HCT116 (cell line): ENCODE results near the gene DOCK4. TPM values are rescaled to one million over a fixed set of nuclear protein-coding genes. Genes with fewer than 3 reads are reported as not detected.

Experiments used
- ATAC-seq: fragments of 200-7000 bp; cut with Tn5 transposase; 2 replicates; pipeline ENCODE4 v1.9.1; 2020; ENCODE audit warnings: mild to moderate bottlenecking, moderate library complexity
- BruUV-seq: library from RNA; stranded (reverse); fragments of 400-500 nt; replicated peaks from 2 replicates; lab custom pipeline; 2021; lab: Mats Ljungman, UMichigan
- CTCF ChIA-PET: fragments of 300-600 bp; sonication (Branson Sonifier 250); formaldehyde crosslinking; loops from one replicate; lab custom pipeline; 2021; ENCODE audit warnings: antibody characterized with exemption; lab: Charles Lee
- POLR2A ChIA-PET: fragments of 300-600, 350-600 bp; sonication (Branson Sonifier 250); formaldehyde crosslinking; loops from one replicate; lab custom pipeline; 2021; ENCODE audit warnings: antibody characterized with exemption; lab: Charles Lee
- RAD21 ChIA-PET, 2 experiments: fragments of 300-600 bp; sonication (Branson Sonifier 250); formaldehyde crosslinking; loops; one replicate each; lab custom pipeline; 2023; ENCODE audit warnings: low total read pairs in 2 of 2; ENCODE audit not compliant: uncharacterized antibody in 2 of 2, unreplicated experiment in 2 of 2, low non-redundant PET in 1 of 2; lab: Charles Lee
- DNase-seq: peaks from one replicate; pipeline ENCODE4 v3.0.0-alpha.2; 2010; ENCODE audit warnings: low read depth, low spot score
- H2AFZ ChIP-seq: fragments of 200-600 bp; shearing (Covaris generic), sonication (generic); 2 replicates; pipeline ENCODE4 v1.6.1; 2017; ENCODE audit warnings: low read depth, mixed run types, mixed read lengths, antibody characterized with exemption, low read length; ENCODE audit not compliant: poor library complexity, severe bottlenecking
- H3K27ac ChIP-seq: 2 replicates; pipeline ENCODE4 v1.5.1; 2012; ENCODE audit warnings: low read depth, low read length
- H3K27me3 ChIP-seq: fragments of 200-600 bp; sonication (generic); 2 replicates; pipeline ENCODE4 v1.6.1; 2016; ENCODE audit warnings: mixed run types, low read length, mixed read lengths; ENCODE audit not compliant: insufficient read depth
- H3K36me3 ChIP-seq, 2 experiments: fragments of 200-500 bp in 1 of 2; fragments of 200-600 bp in 1 of 2; sonication (Bioruptor generic) in 1 of 2; sonication (generic) in 1 of 2; 2 replicates each; pipeline versions ENCODE4 v1.5.1 to v1.6.1; 2014 to 2016; ENCODE audit warnings: low read length in 2 of 2, inconsistent platforms in 1 of 2, mixed read lengths in 1 of 2, mixed run types in 1 of 2; ENCODE audit not compliant: insufficient read depth in 2 of 2, control insufficient read depth in 1 of 2
- H3K4me1 ChIP-seq, 2 experiments: fragments of 200-600 bp in 1 of 2; sonication (generic) in 1 of 2; 2 replicates each; pipeline versions ENCODE4 v1.5.1 to v1.6.1; 2012 to 2017; ENCODE audit warnings: low read length in 2 of 2, inconsistent platforms in 1 of 2, mild to moderate bottlenecking in 1 of 2, mixed read lengths in 1 of 2, mixed run types in 1 of 2, moderate library complexity in 1 of 2; ENCODE audit not compliant: insufficient read depth in 2 of 2, control insufficient read depth in 1 of 2
- H3K4me2 ChIP-seq: fragments of 200-600 bp; sonication (generic); 2 replicates; pipeline ENCODE4 v1.6.1; 2017; ENCODE audit warnings: mixed run types, low read length, mixed read lengths
- H3K4me3 ChIP-seq, 2 experiments: fragments of 200-600 bp in 1 of 2; sonication (generic) in 1 of 2; replicated peaks in 1 of 2; 2 replicates each; pipeline ENCODE4 v1.5.1; 2011 to 2016; ENCODE audit warnings: low read length in 2 of 2, control low read depth in 1 of 2, low read depth in 1 of 2, mild to moderate bottlenecking in 1 of 2, mixed read lengths in 1 of 2, mixed run types in 1 of 2
- H3K79me2 ChIP-seq: fragments of 200-600 bp; sonication (generic); 2 replicates; pipeline ENCODE4 v1.6.1; 2017; ENCODE audit warnings: mild to moderate bottlenecking, mixed run types, low read length, moderate library complexity, mixed read lengths; ENCODE audit not compliant: insufficient read depth
- H3K9ac ChIP-seq: fragments of 200-600 bp; sonication (generic); 2 replicates; pipeline ENCODE4 v1.6.1; 2016; ENCODE audit warnings: low read length, mixed read lengths
- H3K9me2 ChIP-seq: fragments of 200-600 bp; sonication (generic), shearing (Covaris generic); 2 replicates; pipeline ENCODE4 v1.6.1; 2017; ENCODE audit warnings: mixed run types, mild to moderate bottlenecking, moderate library complexity; ENCODE audit not compliant: insufficient read depth
- H3K9me3 ChIP-seq, 2 experiments: fragments of 200-500 bp in 1 of 2; fragments of 200-600 bp in 1 of 2; sonication (Bioruptor generic) in 1 of 2; sonication (generic) in 1 of 2; 2 replicates each; pipeline ENCODE4 v1.6.1; 2014 to 2017; ENCODE audit warnings: low read length in 2 of 2, mixed read lengths in 2 of 2, inconsistent platforms in 1 of 2, low read depth in 1 of 2, mild to moderate bottlenecking in 1 of 2, mixed run types in 1 of 2, moderate library complexity in 1 of 2; ENCODE audit not compliant: control insufficient read depth in 1 of 2, insufficient read depth in 1 of 2
- H4K20me1 ChIP-seq: fragments of 200-600 bp; sonication (generic), shearing (Covaris generic); 2 replicates; pipeline ENCODE4 v1.6.1; 2017; ENCODE audit warnings: mixed run types, mild to moderate bottlenecking, moderate library complexity; ENCODE audit not compliant: insufficient read depth
- CBX3 ChIP-seq: IDR thresholded peaks from 2 replicates; pipeline ENCODE4 v1.6.1; 2012; ENCODE audit warnings: low read depth
- CEBPB ChIP-seq: IDR thresholded peaks from 2 replicates; pipeline ENCODE4 v1.6.1; 2012; ENCODE audit warnings: low read depth
- EZH2 ChIP-seq: fragments of 200-600 bp; sonication (generic); IDR thresholded peaks from 2 replicates; pipeline ENCODE4 v1.6.1; 2017; ENCODE audit warnings: antibody characterized with exemption, mixed run types
- FOSL1 ChIP-seq: IDR thresholded peaks from 2 replicates; pipeline ENCODE4 v1.6.1; 2012; ENCODE audit warnings: low read depth
- JUND ChIP-seq: IDR thresholded peaks from 2 replicates; pipeline ENCODE4 v1.6.1; 2012
- MAX ChIP-seq: IDR thresholded peaks from 2 replicates; pipeline ENCODE4 v1.6.1; 2012
- POLR2A ChIP-seq: IDR thresholded peaks from 2 replicates; pipeline ENCODE4 v1.7.0; 2011; ENCODE audit warnings: borderline replicate concordance; ENCODE audit not compliant: insufficient read depth, insufficient read length; ENCODE audit errors: extremely low read depth
- POLR2AphosphoS5 ChIP-seq: IDR thresholded peaks from 2 replicates; pipeline ENCODE4 v1.6.1; 2011; ENCODE audit warnings: mild to moderate bottlenecking, low read depth, low read length, moderate library complexity
- REST ChIP-seq: IDR thresholded peaks from 2 replicates; pipeline ENCODE4 v1.6.1; 2012; ENCODE audit warnings: low read depth
- SIN3A ChIP-seq: IDR thresholded peaks from 2 replicates; pipeline ENCODE4 v1.6.1; 2012; ENCODE audit warnings: low read depth
- SP1 ChIP-seq: IDR thresholded peaks from 2 replicates; pipeline ENCODE4 v1.6.1; 2012; ENCODE audit warnings: low read depth
- SRF ChIP-seq: IDR thresholded peaks from 2 replicates; pipeline ENCODE4 v1.6.1; 2012; ENCODE audit warnings: low read depth
- TCF7L2 ChIP-seq: IDR thresholded peaks from 2 replicates; pipeline ENCODE4 v1.7.0; 2011; ENCODE audit warnings: borderline replicate concordance, inconsistent platforms; ENCODE audit not compliant: insufficient read depth, insufficient read length; ENCODE audit errors: extremely low read depth
- YY1 ChIP-seq: IDR thresholded peaks from 2 replicates; pipeline ENCODE4 v1.6.1; 2011; ENCODE audit warnings: low read length, low read depth, moderate library complexity, mild to moderate bottlenecking; ENCODE audit not compliant: insufficient replicate concordance; ENCODE audit errors: extremely low read depth
- ZFX ChIP-seq: fragments of 450-650 bp; IDR thresholded peaks from 2 replicates; pipeline ENCODE4 v1.6.1; 2017
- ZNF274 ChIP-seq: fragments of 200-500 bp; sonication (Bioruptor generic); IDR thresholded peaks from 2 replicates; pipeline ENCODE4 v1.6.1; 2014; ENCODE audit warnings: mild to moderate bottlenecking, low read depth, low read length, inconsistent platforms
- intact Hi-C: fragments of 100-400 bp; cut with micrococcal nuclease; formaldehyde crosslinking; loops from 2 replicates; pipeline ENCODE4 v1.10.0; 2022
- total RNA-seq: library from RNA; stranded (reverse); gene quantifications from one replicate; pipeline ENCODE4 v1.2.1, GENCODE V29; 2021; ENCODE audit not compliant: unreplicated experiment
- TF ChIP-seq, protein P1 (sequence below): IDR thresholded peaks from 2 replicates; pipeline ENCODE4 v1.6.1; 2011; ENCODE audit warnings: mild to moderate bottlenecking, low read length, moderate library complexity; ENCODE audit not compliant: insufficient replicate concordance; ENCODE audit errors: extremely low read depth
- TF ChIP-seq, protein P2 (sequence below): IDR thresholded peaks from 2 replicates; pipeline ENCODE4 v1.6.1; 2012

The DOCK4 gene
- total RNA-seq, 1 experiment from 2014 or later: 2.2 TPM

DNA sequence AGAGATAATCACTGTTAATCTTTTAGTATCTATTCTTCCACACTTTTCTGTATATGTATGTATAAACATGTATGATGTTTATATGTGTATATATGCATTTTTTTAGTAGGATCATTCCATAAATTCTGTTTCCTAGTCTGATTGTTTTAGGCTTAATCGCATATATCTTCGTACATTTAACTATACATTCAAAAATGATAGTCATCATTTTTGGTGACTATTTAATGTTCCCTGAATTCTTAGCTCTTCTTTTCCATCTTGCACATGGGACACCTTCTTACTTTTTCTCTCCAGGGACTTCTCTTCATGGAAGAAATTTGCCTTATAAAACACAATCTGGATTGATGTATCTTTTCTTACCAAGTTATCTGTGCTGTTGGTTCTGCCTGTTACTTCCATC is 42.4 kb upstream of the DOCK4 start:
- DNase-seq (no peak), ATAC-seq (no peak)
- H3K4me1 ChIP-seq: no peaks in the 10 kb centered on the region
- intact Hi-C loops: no loop called here
- no peaks in the 10 kb centered on the region for H3K9me3 ChIP-seq
- no peak overlapping the region for H3K27ac ChIP-seq
- H4K20me1 ChIP-seq: no peaks in the 10 kb centered on the region
- no peak overlapping the region for H3K4me3 ChIP-seq
- H3K27me3 ChIP-seq: no peaks in the 10 kb centered on the region
- no peaks in the 10 kb centered on the region for H3K9me2 ChIP-seq
- TF ChIP-seq TCF7L2: no peak
- no peak for TF ChIP-seq JUND
- TF ChIP-seq CEBPB: no peak
- TF ChIP-seq SRF: no peak
- no peak for TF ChIP-seq FOSL1
- no peak for TF ChIP-seq MAX
- TF ChIP-seq, protein P1, sequence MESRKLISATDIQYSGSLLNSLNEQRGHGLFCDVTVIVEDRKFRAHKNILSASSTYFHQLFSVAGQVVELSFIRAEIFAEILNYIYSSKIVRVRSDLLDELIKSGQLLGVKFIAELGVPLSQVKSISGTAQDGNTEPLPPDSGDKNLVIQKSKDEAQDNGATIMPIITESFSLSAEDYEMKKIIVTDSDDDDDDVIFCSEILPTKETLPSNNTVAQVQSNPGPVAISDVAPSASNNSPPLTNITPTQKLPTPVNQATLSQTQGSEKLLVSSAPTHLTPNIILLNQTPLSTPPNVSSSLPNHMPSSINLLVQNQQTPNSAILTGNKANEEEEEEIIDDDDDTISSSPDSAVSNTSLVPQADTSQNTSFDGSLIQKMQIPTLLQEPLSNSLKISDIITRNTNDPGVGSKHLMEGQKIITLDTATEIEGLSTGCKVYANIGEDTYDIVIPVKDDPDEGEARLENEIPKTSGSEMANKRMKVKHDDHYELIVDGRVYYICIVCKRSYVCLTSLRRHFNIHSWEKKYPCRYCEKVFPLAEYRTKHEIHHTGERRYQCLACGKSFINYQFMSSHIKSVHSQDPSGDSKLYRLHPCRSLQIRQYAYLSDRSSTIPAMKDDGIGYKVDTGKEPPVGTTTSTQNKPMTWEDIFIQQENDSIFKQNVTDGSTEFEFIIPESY: no peak
- TF ChIP-seq ZNF274: no peak
- no peak for TF ChIP-seq YY1
- TF ChIP-seq CBX3: no peak
- no peak for TF ChIP-seq EZH2
- TF ChIP-seq ZFX: no peak
- TF ChIP-seq SIN3A: no peak
- TF ChIP-seq REST: no peak
- TF ChIP-seq, protein P2, sequence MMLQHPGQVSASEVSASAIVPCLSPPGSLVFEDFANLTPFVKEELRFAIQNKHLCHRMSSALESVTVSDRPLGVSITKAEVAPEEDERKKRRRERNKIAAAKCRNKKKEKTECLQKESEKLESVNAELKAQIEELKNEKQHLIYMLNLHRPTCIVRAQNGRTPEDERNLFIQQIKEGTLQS: no peak
- TF ChIP-seq POLR2A: no peak
- TF ChIP-seq SP1: no peak
- no peak for TF ChIP-seq POLR2AphosphoS5
- RAD21 ChIA-PET: no interaction called here
- H3K79me2 ChIP-seq: no peaks in the 10 kb centered on the region
- CTCF ChIA-PET: no interaction called here
- H3K4me2 ChIP-seq: no peak overlapping the region
- no peaks in the 10 kb centered on the region for H3K36me3 ChIP-seq
- BruUV-seq: no TSS peak
- no peak overlapping the region for H2AFZ ChIP-seq
- POLR2A ChIA-PET: no interaction called here
- H3K9ac ChIP-seq: no peak overlapping the region
